WTC11 (cell line): ENCODE data around the gene ADAMTS5. TPM values are rescaled to one million over a fixed set of nuclear protein-coding genes. Genes with fewer than 3 reads are reported as not detected.

ENCODE experiments used
- ATAC-seq: fragments of 200-7000 bp; cut with Tn5 transposase; 2 replicates; pipeline ENCODE4 v1.10.0; 2021; ENCODE audit warnings: mild to moderate bottlenecking, moderate library complexity
- CTCF ChIA-PET: fragments of 300-600 bp; sonication (Branson Sonifier 250); formaldehyde crosslinking; loops from one replicate; lab custom pipeline; 2021; ENCODE audit warnings: antibody characterized with exemption; lab: Charles Lee
- POLR2A ChIA-PET: fragments of 350-600 bp; sonication (Branson Sonifier 250); formaldehyde crosslinking; loops from one replicate; lab custom pipeline; 2021; ENCODE audit warnings: antibody characterized with exemption; lab: Charles Lee
- DNase-seq: peaks from one replicate; pipeline ENCODE4 v3.0.0; 2021; ENCODE audit warnings: low spot score
- H3K27ac Mint-ChIP-seq: 2 replicates; pipeline ENCODE4 v1.8.0; 2021; ENCODE audit warnings: mixed read lengths
- H3K27me3 Mint-ChIP-seq: 2 replicates; pipeline ENCODE4 v1.8.0; 2021; ENCODE audit warnings: low read depth, mild to moderate bottlenecking, moderate library complexity, mixed read lengths
- H3K36me3 Mint-ChIP-seq: 2 replicates; pipeline ENCODE4 v1.8.0; 2021; ENCODE audit warnings: mixed read lengths
- H3K4me1 Mint-ChIP-seq: 2 replicates; pipeline ENCODE4 v1.8.0; 2022; ENCODE audit warnings: mixed read lengths
- H3K4me3 Mint-ChIP-seq: 2 replicates; pipeline ENCODE4 v1.8.0; 2021; ENCODE audit warnings: mild to moderate bottlenecking, moderate library complexity, mixed read lengths
- H3K9me3 Mint-ChIP-seq: 2 replicates; pipeline ENCODE4 v1.8.0; 2021; ENCODE audit warnings: mixed read lengths
- CBFB ChIP-seq: sonication (generic); formaldehyde crosslinking; IDR thresholded peaks from 2 replicates; pipeline ENCODE4 v1.8.1; 2022; ENCODE audit warnings: mild to moderate bottlenecking, low read depth, missing genetic modification reagents
- GABPB1 ChIP-seq: sonication (generic); formaldehyde crosslinking; IDR thresholded peaks from 2 replicates; pipeline ENCODE4 v1.8.1; 2023; ENCODE audit warnings: mild to moderate bottlenecking, missing genetic modification reagents
- GTF2I ChIP-seq: fragments of 250-450 bp; sonication (Bioruptor Pico); conservative IDR thresholded peaks from 2 replicates; pipeline ENCODE4 v1.4.0; 2021; ENCODE audit warnings: mild to moderate bottlenecking
- HMGXB4 ChIP-seq: sonication (generic); formaldehyde crosslinking; IDR thresholded peaks from 2 replicates; pipeline ENCODE4 v1.8.1; 2023; ENCODE audit warnings: mild to moderate bottlenecking, moderate library complexity, missing genetic modification reagents
- IRF1 ChIP-seq: sonication (generic); formaldehyde crosslinking; IDR thresholded peaks from 2 replicates; pipeline ENCODE4 v1.8.0; 2023; ENCODE audit warnings: missing genetic modification reagents
- KAT7 ChIP-seq: sonication (generic); formaldehyde crosslinking; IDR thresholded peaks from 2 replicates; pipeline ENCODE4 v1.8.1; 2023; ENCODE audit warnings: missing genetic modification reagents, mild to moderate bottlenecking, borderline replicate concordance
- ZMAT4 ChIP-seq: fragments of 250-450 bp; sonication (Bioruptor Pico); IDR thresholded peaks from 2 replicates; pipeline ENCODE4 v1.9.0; 2021; ENCODE audit warnings: mild to moderate bottlenecking
- ZNF138 ChIP-seq: sonication (generic); formaldehyde crosslinking; conservative IDR thresholded peaks from 2 replicates; pipeline ENCODE4 v1.8.1; 2022; ENCODE audit warnings: mild to moderate bottlenecking, moderate library complexity, missing genetic modification reagents
- ZNF416 ChIP-seq: fragments of 250-450 bp; sonication (Bioruptor Pico); IDR thresholded peaks from 2 replicates; pipeline ENCODE4 v1.9.0; 2021; ENCODE audit warnings: mild to moderate bottlenecking, inconsistent platforms
- total RNA-seq: library from RNA; stranded (reverse); gene quantifications from 3 replicates; pipeline ENCODE4 v1.2.3, GENCODE V29; 2021
- TF ChIP-seq, protein P1 (sequence below): sonication (generic); formaldehyde crosslinking; IDR thresholded peaks from 2 replicates; pipeline ENCODE4 v1.8.0; 2023; ENCODE audit warnings: mild to moderate bottlenecking, missing genetic modification reagents
- TF ChIP-seq, protein P2 (sequence below): fragments of 250-450 bp; sonication (Bioruptor Pico); IDR thresholded peaks from 2 replicates; pipeline ENCODE4 v1.9.0; 2021; ENCODE audit warnings: mild to moderate bottlenecking
- TF ChIP-seq, protein P3 (sequence below): fragments of 200-600 bp; IDR thresholded peaks from 2 replicates; pipeline ENCODE4 v1.8.0; 2022; ENCODE audit warnings: antibody characterized with exemption
- TF ChIP-seq, protein P4 (sequence below): sonication (generic); formaldehyde crosslinking; IDR thresholded peaks from 2 replicates; pipeline ENCODE4 v1.8.1; 2023; ENCODE audit warnings: mild to moderate bottlenecking, missing genetic modification reagents, moderate library complexity

Gene ADAMTS5
- total RNA-seq, 1 experiment from 2014 or later, result 1.6 TPM

DNA sequence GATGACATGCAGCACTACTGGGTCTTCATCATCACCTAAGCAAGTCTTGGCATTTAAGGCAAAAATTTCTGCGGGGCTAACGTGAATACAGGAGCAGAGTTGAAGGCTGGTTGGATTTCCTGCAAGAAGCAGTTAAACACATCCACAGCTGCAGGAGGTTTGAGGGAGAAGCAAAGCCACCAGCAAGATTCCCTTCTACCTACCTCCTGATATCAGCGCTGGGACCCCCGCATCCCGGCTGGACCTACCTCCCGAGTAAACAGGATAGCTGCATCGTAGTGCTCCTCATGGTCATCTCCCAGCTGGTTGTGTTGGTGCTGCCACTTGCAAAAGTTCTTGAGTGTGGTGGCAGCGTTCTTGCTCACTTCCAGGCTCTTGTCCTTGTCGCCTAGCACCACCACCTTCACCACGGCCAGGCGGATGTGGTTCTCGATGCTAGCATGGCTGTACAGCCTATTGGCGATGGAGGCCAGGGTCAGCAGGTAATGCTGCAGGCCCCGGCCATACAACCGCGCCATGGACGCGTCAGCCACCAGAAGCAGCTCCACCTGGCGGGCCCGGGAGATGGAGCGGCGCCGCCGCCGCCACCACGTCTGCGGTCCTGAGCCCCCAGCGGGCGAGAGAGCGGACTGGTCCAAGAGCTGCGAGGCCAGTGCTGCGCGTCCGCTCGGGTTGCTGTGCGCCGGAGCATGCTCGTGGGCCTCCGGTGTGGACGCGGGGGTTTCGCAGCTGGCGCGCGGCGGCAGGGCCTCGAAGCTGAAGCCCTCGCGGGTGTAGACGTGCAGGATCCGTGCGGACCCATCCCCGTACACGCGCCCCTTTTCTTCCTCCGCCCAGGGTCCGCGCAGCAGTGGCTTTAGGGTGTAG lies 1.6 kb downstream of the ADAMTS5 start (continued):
- TF ChIP-seq KAT7 (peak; percentile 85; the same call in 1 of the 2 replicates), CBFB (CRISPR knock-in tag) (peak; percentile 84; the same call in 1 of the 2 replicates), HMGXB4 (CRISPR knock-in tag) (peak; percentile 80)

GRCh38 chr21:26964170-26964778 lies 2.6 kb downstream of the ADAMTS5 start:
- ATAC-seq, result peak; percentile 48
- DNase-seq, result peak; percentile 56
- Mint-ChIP-seq H3K27me3 (peaks cover 49% of the 10 kb centered on the region), H3K4me3 (peak overlapping the region; percentile 87; the same call in 1 of the 2 replicates), H3K9me3 (no peaks in the 10 kb centered on the region), H3K4me1 (peaks cover 41% of the 10 kb centered on the region), H3K27ac (no peak overlapping the region), H3K36me3 (no peaks in the 10 kb centered on the region)
- TF ChIP-seq, protein P1, sequence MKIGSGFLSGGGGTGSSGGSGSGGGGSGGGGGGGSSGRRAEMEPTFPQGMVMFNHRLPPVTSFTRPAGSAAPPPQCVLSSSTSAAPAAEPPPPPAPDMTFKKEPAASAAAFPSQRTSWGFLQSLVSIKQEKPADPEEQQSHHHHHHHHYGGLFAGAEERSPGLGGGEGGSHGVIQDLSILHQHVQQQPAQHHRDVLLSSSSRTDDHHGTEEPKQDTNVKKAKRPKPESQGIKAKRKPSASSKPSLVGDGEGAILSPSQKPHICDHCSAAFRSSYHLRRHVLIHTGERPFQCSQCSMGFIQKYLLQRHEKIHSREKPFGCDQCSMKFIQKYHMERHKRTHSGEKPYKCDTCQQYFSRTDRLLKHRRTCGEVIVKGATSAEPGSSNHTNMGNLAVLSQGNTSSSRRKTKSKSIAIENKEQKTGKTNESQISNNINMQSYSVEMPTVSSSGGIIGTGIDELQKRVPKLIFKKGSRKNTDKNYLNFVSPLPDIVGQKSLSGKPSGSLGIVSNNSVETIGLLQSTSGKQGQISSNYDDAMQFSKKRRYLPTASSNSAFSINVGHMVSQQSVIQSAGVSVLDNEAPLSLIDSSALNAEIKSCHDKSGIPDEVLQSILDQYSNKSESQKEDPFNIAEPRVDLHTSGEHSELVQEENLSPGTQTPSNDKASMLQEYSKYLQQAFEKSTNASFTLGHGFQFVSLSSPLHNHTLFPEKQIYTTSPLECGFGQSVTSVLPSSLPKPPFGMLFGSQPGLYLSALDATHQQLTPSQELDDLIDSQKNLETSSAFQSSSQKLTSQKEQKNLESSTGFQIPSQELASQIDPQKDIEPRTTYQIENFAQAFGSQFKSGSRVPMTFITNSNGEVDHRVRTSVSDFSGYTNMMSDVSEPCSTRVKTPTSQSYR, result no peak
- TF ChIP-seq, protein P2, sequence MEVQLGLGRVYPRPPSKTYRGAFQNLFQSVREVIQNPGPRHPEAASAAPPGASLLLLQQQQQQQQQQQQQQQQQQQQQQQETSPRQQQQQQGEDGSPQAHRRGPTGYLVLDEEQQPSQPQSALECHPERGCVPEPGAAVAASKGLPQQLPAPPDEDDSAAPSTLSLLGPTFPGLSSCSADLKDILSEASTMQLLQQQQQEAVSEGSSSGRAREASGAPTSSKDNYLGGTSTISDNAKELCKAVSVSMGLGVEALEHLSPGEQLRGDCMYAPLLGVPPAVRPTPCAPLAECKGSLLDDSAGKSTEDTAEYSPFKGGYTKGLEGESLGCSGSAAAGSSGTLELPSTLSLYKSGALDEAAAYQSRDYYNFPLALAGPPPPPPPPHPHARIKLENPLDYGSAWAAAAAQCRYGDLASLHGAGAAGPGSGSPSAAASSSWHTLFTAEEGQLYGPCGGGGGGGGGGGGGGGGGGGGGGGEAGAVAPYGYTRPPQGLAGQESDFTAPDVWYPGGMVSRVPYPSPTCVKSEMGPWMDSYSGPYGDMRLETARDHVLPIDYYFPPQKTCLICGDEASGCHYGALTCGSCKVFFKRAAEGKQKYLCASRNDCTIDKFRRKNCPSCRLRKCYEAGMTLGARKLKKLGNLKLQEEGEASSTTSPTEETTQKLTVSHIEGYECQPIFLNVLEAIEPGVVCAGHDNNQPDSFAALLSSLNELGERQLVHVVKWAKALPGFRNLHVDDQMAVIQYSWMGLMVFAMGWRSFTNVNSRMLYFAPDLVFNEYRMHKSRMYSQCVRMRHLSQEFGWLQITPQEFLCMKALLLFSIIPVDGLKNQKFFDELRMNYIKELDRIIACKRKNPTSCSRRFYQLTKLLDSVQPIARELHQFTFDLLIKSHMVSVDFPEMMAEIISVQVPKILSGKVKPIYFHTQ (CRISPR knock-in tag), result no peak
- TF ChIP-seq ZMAT4 (CRISPR knock-in tag), result no peak
- TF ChIP-seq ZNF138 (CRISPR knock-in tag), result no peak
- TF ChIP-seq ZNF416, result no peak
- TF ChIP-seq GTF2I (CRISPR knock-in tag), result no peak
- no peak for TF ChIP-seq IRF1 (CRISPR knock-in tag)
- TF ChIP-seq, protein P3, sequence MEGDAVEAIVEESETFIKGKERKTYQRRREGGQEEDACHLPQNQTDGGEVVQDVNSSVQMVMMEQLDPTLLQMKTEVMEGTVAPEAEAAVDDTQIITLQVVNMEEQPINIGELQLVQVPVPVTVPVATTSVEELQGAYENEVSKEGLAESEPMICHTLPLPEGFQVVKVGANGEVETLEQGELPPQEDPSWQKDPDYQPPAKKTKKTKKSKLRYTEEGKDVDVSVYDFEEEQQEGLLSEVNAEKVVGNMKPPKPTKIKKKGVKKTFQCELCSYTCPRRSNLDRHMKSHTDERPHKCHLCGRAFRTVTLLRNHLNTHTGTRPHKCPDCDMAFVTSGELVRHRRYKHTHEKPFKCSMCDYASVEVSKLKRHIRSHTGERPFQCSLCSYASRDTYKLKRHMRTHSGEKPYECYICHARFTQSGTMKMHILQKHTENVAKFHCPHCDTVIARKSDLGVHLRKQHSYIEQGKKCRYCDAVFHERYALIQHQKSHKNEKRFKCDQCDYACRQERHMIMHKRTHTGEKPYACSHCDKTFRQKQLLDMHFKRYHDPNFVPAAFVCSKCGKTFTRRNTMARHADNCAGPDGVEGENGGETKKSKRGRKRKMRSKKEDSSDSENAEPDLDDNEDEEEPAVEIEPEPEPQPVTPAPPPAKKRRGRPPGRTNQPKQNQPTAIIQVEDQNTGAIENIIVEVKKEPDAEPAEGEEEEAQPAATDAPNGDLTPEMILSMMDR, result no peak
- no peak for TF ChIP-seq GABPB1
- TF ChIP-seq, protein P4, sequence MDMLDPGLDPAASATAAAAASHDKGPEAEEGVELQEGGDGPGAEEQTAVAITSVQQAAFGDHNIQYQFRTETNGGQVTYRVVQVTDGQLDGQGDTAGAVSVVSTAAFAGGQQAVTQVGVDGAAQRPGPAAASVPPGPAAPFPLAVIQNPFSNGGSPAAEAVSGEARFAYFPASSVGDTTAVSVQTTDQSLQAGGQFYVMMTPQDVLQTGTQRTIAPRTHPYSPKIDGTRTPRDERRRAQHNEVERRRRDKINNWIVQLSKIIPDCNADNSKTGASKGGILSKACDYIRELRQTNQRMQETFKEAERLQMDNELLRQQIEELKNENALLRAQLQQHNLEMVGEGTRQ, result no peak
- CTCF ChIA-PET, result interaction anchor here (0.6 to 3.0 kb wide), 5 partner anchors 81 to 792 kb away, joined by 3 to 10 read pairs (median 4); no protein-coding TSS in a partner anchor
- POLR2A ChIA-PET, result interaction anchor here (0.7 kb wide), 1 partner anchor 113 kb away, joined by 3 read pairs; no protein-coding TSS in a partner anchor
